Thyroid gland (tissue), 4 donors: Measurements from ENCODE around the gene SERPINF2. TPM values are rescaled to one million over a fixed set of nuclear protein-coding genes. Genes with fewer than 3 reads are reported as not detected.

Source experiments
- DNase-seq, 2 donors: peaks; one replicate each; pipeline ENCODE4 v3.0.0-alpha.2; 2019
- H3K27ac ChIP-seq, 3 donors: fragments of 200-600 bp; sonication (generic); 1 replicate in 2 of 3; 2 replicates in 1 of 3; pipeline ENCODE4 v1.5.1; 2016 to 2019; ENCODE audit warnings: mild to moderate bottlenecking in 1 of 3, moderate library complexity in 1 of 3
- H3K27me3 ChIP-seq: fragments of 200-600 bp; sonication (generic); one replicate; pipeline ENCODE4 v1.5.1; 2019
- H3K36me3 ChIP-seq, 2 donors: fragments of 200-600 bp; sonication (generic); one replicate each; pipeline ENCODE4 v1.5.1; 2016 to 2019
- H3K4me1 ChIP-seq, 2 donors: fragments of 200-600 bp; sonication (generic); one replicate each; pipeline ENCODE4 v1.5.1; 2017 to 2019
- H3K4me3 ChIP-seq, 3 donors: fragments of 200-600 bp; sonication (generic); replicated peaks in 1 of 3; 1 replicate in 2 of 3; 2 replicates in 1 of 3; pipeline ENCODE4 v1.5.1; 2016; ENCODE audit warnings: mild to moderate bottlenecking in 1 of 3
- H3K9me3 ChIP-seq: fragments of 200-600 bp; sonication (generic); one replicate; pipeline ENCODE4 v1.5.1; 2017
- CTCF ChIP-seq, 6 experiments: fragments of 200-600 bp in 3 of 6; fragments of 450-650 bp in 3 of 6; sonication (generic) in 3 of 6; IDR thresholded peaks; one replicate each; pipeline ENCODE4 v1.5.1; 2016 to 2019; ENCODE audit warnings: antibody characterized with exemption in 6 of 6, mild to moderate bottlenecking in 2 of 6, inconsistent platforms in 1 of 6, moderate library complexity in 1 of 6
- POLR2A ChIP-seq, 2 donors: fragments of 450-650 bp; IDR thresholded peaks; one replicate each; pipeline ENCODE4 v1.6.1; 2017; ENCODE audit warnings: antibody characterized with exemption in 2 of 2, mild to moderate bottlenecking in 2 of 2, moderate library complexity in 1 of 2
- WGBS, 2 donors: methylation state at CpG; one replicate each; pipeline ENCODE4 v1.1.5; 2017; 5-methylcytosine and 5-hydroxymethylcytosine counted together
- intact Hi-C: fragments of 100-400 bp; cut with DNase I; formaldehyde crosslinking; loops from one replicate; pipeline ENCODE4 v1.15.1; 2023
- total RNA-seq, 4 donors: library from RNA; depleted of rRNA; stranded (reverse); fragments of >200 nt; gene quantifications; one replicate each; pipeline ENCODE4 v1.2.3, GENCODE V29; 2016

The SERPINF2 gene
- total RNA-seq, 4 donors from 2014 or later, result 4.3 to 9.7 (median 7.1) TPM

- WGBS, 2 donors, result 0 to 4% methylated on average over 2 to 8 of the region's 57 CpGs
- H3K4me1 ChIP-seq, result peaks cover 14 to 24% of the 10 kb centered on the region in 2 donors
These were observed 18.3 kb upstream of the SERPINF2 start, which contains the start of gene WDR81 for GRCh38 chr17:1724351-1724868. Gene WDR81 (plus strand): TSS chr17:1724704. CDS start chr17:1724960, 256 bp downstream.

GRCh38 chr17:1724869-1725641 lies 17.6 kb upstream of the SERPINF2 start:
- Histone ChIP-seq H3K27me3 (no peaks in the 10 kb centered on the region), H3K4me1 (peaks cover 14 to 24% of the 10 kb centered on the region in 2 donors), H3K36me3 (peaks cover 9 to 11% of the 10 kb centered on the region in 2 donors), H3K27ac (peak overlapping the region in 2 of 3 donors; percentile 70 to 91), H3K9me3 (no peaks in the 10 kb centered on the region), H3K4me3 (peak overlapping the region; percentile 11 to 63 (median 26))
- DNase-seq, result peak in 1 of 2 donors; percentile 33
- intact Hi-C loops, result loop anchor here (5.0 kb wide), 2 partner anchors 62 to 317 kb away; partner anchors contain the start of gene OVCA2
- 17 to 42% methylated on average over 13 to 17 of the region's 51 CpGs for WGBS, 2 donors
- TF ChIP-seq POLR2A (IDR thresholded peaks at IDR 0.05), result no peak
- peak in 1 of 6 experiments; percentile 5 for TF ChIP-seq CTCF (IDR thresholded peaks at IDR 0.05)

More at GRCh38 chr17:1724351-1724868, 18.3 kb upstream of the SERPINF2 start, which contains the start of gene WDR81:
- peak in 1 of 2 donors; percentile 57 for TF ChIP-seq POLR2A (IDR thresholded peaks at IDR 0.05)
- peak in 1 of 6 experiments; percentile 11 for TF ChIP-seq CTCF (IDR thresholded peaks at IDR 0.05)
- peak; percentile 91 to 94 for DNase-seq
- intact Hi-C loops, result loop anchor here (5.0 kb wide), 1 partner anchor 318 kb away; the partner anchor contains the start of gene OVCA2
- Histone ChIP-seq H3K9me3 (no peaks in the 10 kb centered on the region), H3K27me3 (no peaks in the 10 kb centered on the region), H3K36me3 (peaks cover 9 to 11% of the 10 kb centered on the region in 2 donors), H3K4me3 (peak within 1 kb of the TSS; percentile 11 to 63 (median 26)), H3K27ac (peak within 1 kb of the TSS; percentile 70 to 91 (median 91))

GRCh38 chr17:1725642-1726511 lies 16.8 kb upstream of the SERPINF2 start:
- DNase-seq, result no peak
- Histone ChIP-seq H3K4me3 (peak overlapping the region in 1 of 3 donors; percentile 63), H3K36me3 (peaks cover 9 to 11% of the 10 kb centered on the region in 2 donors), H3K27ac (no peak overlapping the region), H3K9me3 (no peaks in the 10 kb centered on the region), H3K4me1 (peaks cover 14 to 30% of the 10 kb centered on the region in 2 donors), H3K27me3 (no peaks in the 10 kb centered on the region)
- TF ChIP-seq POLR2A (IDR thresholded peaks at IDR 0.05), result no peak
- TF ChIP-seq CTCF (IDR thresholded peaks at IDR 0.05), result no peak
- intact Hi-C loops, result loop anchor here (5.0 kb wide), 1 partner anchor 61 kb away; no protein-coding TSS in a partner anchor
- WGBS, 2 donors, result 95 to 97% methylated on average over 43 to 44 of the region's 54 CpGs

GRCh38 chr17:1726626-1727257 lies 15.9 kb upstream of the SERPINF2 start:
- Histone ChIP-seq H3K9me3 (no peaks in the 10 kb centered on the region), H3K36me3 (peaks cover 9 to 14% of the 10 kb centered on the region in 2 donors), H3K27ac (no peak overlapping the region), H3K4me1 (peaks cover 14 to 28% of the 10 kb centered on the region in 2 donors), H3K4me3 (no peak overlapping the region), H3K27me3 (no peaks in the 10 kb centered on the region)
- WGBS, 2 donors, result 79 to 88% methylated on average over 16 to 17 of the region's 18 CpGs
- intact Hi-C loops, result loop anchor here (5.0 kb wide), 1 partner anchor 61 kb away; no protein-coding TSS in a partner anchor
- no peak for DNase-seq
- no peak for TF ChIP-seq CTCF (IDR thresholded peaks at IDR 0.05)
- no peak for TF ChIP-seq POLR2A (IDR thresholded peaks at IDR 0.05)
